WTC11 (cell line): ENCODE results near the gene STAB1. TPM values are rescaled to one million over a fixed set of nuclear protein-coding genes. Genes with fewer than 3 reads are reported as not detected.

ENCODE experiments used
- ATAC-seq: fragments of 200-7000 bp; cut with Tn5 transposase; 2 replicates; pipeline ENCODE4 v1.10.0; 2021; ENCODE audit warnings: mild to moderate bottlenecking, moderate library complexity
- CTCF ChIA-PET: fragments of 300-600 bp; sonication (Branson Sonifier 250); formaldehyde crosslinking; loops from one replicate; lab custom pipeline; 2021; ENCODE audit warnings: antibody characterized with exemption; lab: Charles Lee
- POLR2A ChIA-PET: fragments of 350-600 bp; sonication (Branson Sonifier 250); formaldehyde crosslinking; loops from one replicate; lab custom pipeline; 2021; ENCODE audit warnings: antibody characterized with exemption; lab: Charles Lee
- DNase-seq: peaks from one replicate; pipeline ENCODE4 v3.0.0; 2021; ENCODE audit warnings: low spot score
- H3K27ac Mint-ChIP-seq: 2 replicates; pipeline ENCODE4 v1.8.0; 2021; ENCODE audit warnings: mixed read lengths
- H3K27me3 Mint-ChIP-seq: 2 replicates; pipeline ENCODE4 v1.8.0; 2021; ENCODE audit warnings: low read depth, mild to moderate bottlenecking, moderate library complexity, mixed read lengths
- H3K36me3 Mint-ChIP-seq: 2 replicates; pipeline ENCODE4 v1.8.0; 2021; ENCODE audit warnings: mixed read lengths
- H3K4me1 Mint-ChIP-seq: 2 replicates; pipeline ENCODE4 v1.8.0; 2022; ENCODE audit warnings: mixed read lengths
- H3K4me3 Mint-ChIP-seq: 2 replicates; pipeline ENCODE4 v1.8.0; 2021; ENCODE audit warnings: mild to moderate bottlenecking, moderate library complexity, mixed read lengths
- H3K9me3 Mint-ChIP-seq: 2 replicates; pipeline ENCODE4 v1.8.0; 2021; ENCODE audit warnings: mixed read lengths
- ATF1 ChIP-seq: sonication (generic); formaldehyde crosslinking; IDR thresholded peaks from 2 replicates; pipeline ENCODE4 v1.8.1; 2023; ENCODE audit warnings: mild to moderate bottlenecking, moderate library complexity, missing genetic modification reagents
- CBFB ChIP-seq: sonication (generic); formaldehyde crosslinking; IDR thresholded peaks from 2 replicates; pipeline ENCODE4 v1.8.1; 2022; ENCODE audit warnings: mild to moderate bottlenecking, low read depth, missing genetic modification reagents
- CREM ChIP-seq: sonication (generic); formaldehyde crosslinking; IDR thresholded peaks from 2 replicates; pipeline ENCODE4 v1.8.1; 2022; ENCODE audit warnings: mild to moderate bottlenecking, missing genetic modification reagents, moderate library complexity
- GABPB1 ChIP-seq: sonication (generic); formaldehyde crosslinking; IDR thresholded peaks from 2 replicates; pipeline ENCODE4 v1.8.1; 2023; ENCODE audit warnings: mild to moderate bottlenecking, missing genetic modification reagents
- IRF2 ChIP-seq: sonication (generic); formaldehyde crosslinking; IDR thresholded peaks from 2 replicates; pipeline ENCODE4 v1.8.0; 2022; ENCODE audit warnings: low read depth, missing genetic modification reagents, borderline replicate concordance
- JAZF1 ChIP-seq: fragments of 250-450 bp; sonication (Bioruptor Pico); IDR thresholded peaks from 2 replicates; pipeline ENCODE4 v1.9.0; 2021; ENCODE audit warnings: moderate library complexity, mild to moderate bottlenecking, inconsistent platforms
- KAT7 ChIP-seq: sonication (generic); formaldehyde crosslinking; IDR thresholded peaks from 2 replicates; pipeline ENCODE4 v1.8.1; 2023; ENCODE audit warnings: missing genetic modification reagents, mild to moderate bottlenecking, borderline replicate concordance
- NFATC4 ChIP-seq: fragments of 250-450 bp; sonication (Bioruptor Pico); IDR thresholded peaks from 2 replicates; pipeline ENCODE4 v1.9.0; 2021; ENCODE audit warnings: mild to moderate bottlenecking
- RELA ChIP-seq: sonication (generic); formaldehyde crosslinking; IDR thresholded peaks from 2 replicates; pipeline ENCODE4 v1.8.1; 2022; ENCODE audit warnings: missing genetic modification reagents, mild to moderate bottlenecking, borderline replicate concordance
- SP1 ChIP-seq: sonication (generic); formaldehyde crosslinking; conservative IDR thresholded peaks from 2 replicates; pipeline ENCODE4 v1.8.1; 2022; ENCODE audit warnings: missing genetic modification reagents
- TCF7 ChIP-seq: sonication (generic); formaldehyde crosslinking; IDR thresholded peaks from 2 replicates; pipeline ENCODE4 v1.8.0; 2022; ENCODE audit warnings: mild to moderate bottlenecking, low read depth, missing genetic modification reagents, moderate library complexity
- total RNA-seq: library from RNA; stranded (reverse); gene quantifications from 3 replicates; pipeline ENCODE4 v1.2.3, GENCODE V29; 2021
- TF ChIP-seq, protein P1 (sequence below): fragments of 200-600 bp; IDR thresholded peaks from 2 replicates; pipeline ENCODE4 v1.8.0; 2022; ENCODE audit warnings: antibody characterized with exemption
- TF ChIP-seq, protein P2 (sequence below): sonication (generic); formaldehyde crosslinking; IDR thresholded peaks from 2 replicates; pipeline ENCODE4 v1.8.1; 2023; ENCODE audit warnings: mild to moderate bottlenecking, missing genetic modification reagents, borderline replicate concordance
- TF ChIP-seq, protein P3 (sequence below): fragments of 250-450 bp; sonication (Bioruptor Pico); IDR thresholded peaks from 2 replicates; pipeline ENCODE4 v1.9.0; 2021; ENCODE audit warnings: mild to moderate bottlenecking
- TF ChIP-seq, protein P4 (sequence below): fragments of 250-450 bp; sonication (Bioruptor Pico); conservative IDR thresholded peaks from 2 replicates; pipeline ENCODE4 v1.9.0; 2021; ENCODE audit warnings: mild to moderate bottlenecking

The STAB1 gene
- total RNA-seq, 1 experiment from 2014 or later: 1.9 TPM

DNA sequence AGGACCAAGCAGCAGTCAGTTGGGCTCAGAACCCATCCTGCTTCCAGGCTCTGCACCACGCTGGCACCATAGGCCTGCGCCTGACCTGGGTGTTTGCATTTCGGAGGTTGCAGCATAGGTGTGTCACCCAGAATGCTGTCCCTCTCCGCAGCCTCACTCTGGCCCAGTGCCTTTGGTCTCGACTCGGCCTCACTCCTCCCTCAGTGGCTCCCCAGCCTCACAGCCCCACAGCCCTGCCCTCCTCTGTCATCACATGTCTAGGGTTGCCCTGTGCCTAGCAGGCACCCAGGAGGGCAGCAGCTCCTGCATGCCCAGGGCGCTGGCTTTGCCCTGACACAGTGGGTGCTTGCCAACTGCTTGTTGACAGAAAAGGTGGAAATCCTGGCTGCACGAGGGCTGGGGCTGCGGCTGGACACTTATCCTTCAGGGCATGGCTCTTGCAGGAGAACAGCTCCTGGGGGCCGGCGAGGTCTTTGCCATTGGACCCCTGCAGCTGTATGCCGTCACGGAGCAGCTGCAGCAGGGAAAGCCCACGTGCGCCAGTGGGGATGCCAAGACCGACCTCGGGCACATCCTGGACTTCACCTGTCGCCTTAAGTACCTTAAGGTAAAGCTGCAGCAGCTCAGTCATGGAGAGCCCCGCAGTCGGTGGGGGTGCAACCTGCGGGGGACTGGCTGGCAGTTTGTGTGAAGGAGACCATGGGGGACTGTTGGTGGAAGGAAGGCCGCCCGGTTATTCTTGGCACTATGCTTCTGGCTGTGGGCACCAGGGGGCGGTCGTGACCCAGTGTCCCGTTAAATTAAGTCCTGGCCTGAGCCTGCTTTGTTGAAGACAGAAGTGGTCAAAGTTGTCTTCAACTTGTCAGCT lies 23.5 kb upstream of the STAB1 start:
- TF ChIP-seq, protein P1, sequence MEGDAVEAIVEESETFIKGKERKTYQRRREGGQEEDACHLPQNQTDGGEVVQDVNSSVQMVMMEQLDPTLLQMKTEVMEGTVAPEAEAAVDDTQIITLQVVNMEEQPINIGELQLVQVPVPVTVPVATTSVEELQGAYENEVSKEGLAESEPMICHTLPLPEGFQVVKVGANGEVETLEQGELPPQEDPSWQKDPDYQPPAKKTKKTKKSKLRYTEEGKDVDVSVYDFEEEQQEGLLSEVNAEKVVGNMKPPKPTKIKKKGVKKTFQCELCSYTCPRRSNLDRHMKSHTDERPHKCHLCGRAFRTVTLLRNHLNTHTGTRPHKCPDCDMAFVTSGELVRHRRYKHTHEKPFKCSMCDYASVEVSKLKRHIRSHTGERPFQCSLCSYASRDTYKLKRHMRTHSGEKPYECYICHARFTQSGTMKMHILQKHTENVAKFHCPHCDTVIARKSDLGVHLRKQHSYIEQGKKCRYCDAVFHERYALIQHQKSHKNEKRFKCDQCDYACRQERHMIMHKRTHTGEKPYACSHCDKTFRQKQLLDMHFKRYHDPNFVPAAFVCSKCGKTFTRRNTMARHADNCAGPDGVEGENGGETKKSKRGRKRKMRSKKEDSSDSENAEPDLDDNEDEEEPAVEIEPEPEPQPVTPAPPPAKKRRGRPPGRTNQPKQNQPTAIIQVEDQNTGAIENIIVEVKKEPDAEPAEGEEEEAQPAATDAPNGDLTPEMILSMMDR: peak; percentile 70
- TF ChIP-seq GABPB1 (no peak), CBFB (CRISPR knock-in tag) (no peak)
- TF ChIP-seq, all 79 proteins: peak for 1
- ChIA-PET CTCF (interaction anchor here (0.8 to 2.3 kb wide), 11 partner anchors 8 to 327 kb away, joined by 3 to 12 read pairs (median 5); partner anchors contain the start of genes STAB1 and UQCC5), POLR2A (no interaction called here)
- Mint-ChIP-seq H3K9me3 (no peaks in the 10 kb centered on the region), H3K4me3 (no peak overlapping the region), H3K36me3 (peaks cover 45% of the 10 kb centered on the region), H3K27ac (0 out of 2 replicates have a peak overlapping the region, but pooled peaks have one; percentile 23), H3K4me1 (no peaks in the 10 kb centered on the region), H3K27me3 (no peaks in the 10 kb centered on the region)
- peak; percentile 64 for DNase-seq
- ATAC-seq: peak; percentile 90

DNA sequence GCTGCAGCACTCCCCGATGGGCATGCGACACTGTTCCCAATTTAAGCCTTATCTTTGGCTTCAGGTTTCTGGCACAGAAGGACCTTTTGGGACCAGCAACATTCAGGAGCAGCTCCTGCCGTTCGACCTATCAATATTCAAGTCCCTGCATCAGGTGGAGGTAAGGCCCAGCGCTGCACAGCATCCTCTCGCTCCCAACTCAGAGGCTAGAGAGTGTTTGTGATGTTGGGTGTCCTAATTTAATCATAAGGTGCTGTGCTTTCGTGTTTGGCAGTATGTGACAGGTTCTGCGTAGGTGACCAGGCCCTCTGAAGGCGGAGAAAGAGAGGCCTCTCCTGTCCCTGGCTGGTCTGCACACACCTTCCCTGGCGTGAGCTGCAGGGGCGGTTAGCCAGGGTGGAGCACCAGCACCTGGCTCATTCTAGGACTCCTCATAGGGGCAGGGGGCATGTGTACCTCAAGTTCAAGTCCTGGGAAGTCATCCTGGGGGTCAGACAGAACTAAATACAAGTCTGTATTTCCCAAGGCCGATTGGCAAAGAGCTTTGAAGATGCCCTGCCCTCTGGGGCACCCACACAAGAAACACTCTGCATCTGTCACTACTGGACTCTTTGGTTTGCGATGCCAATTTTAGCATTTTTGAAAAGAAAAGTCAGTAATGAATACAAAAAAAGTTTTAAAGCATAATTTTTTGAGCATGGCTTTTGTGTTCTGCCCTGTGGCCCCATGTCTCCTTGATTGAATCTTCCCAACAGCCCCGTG lies 22.7 kb upstream of the STAB1 start:
- POLR2A ChIA-PET: no interaction called here
- DNase-seq: no peak
- peak overlapping the region; percentile 23; the same call in 1 of the 2 replicates for H3K27ac Mint-ChIP-seq
- H3K4me3 Mint-ChIP-seq: no peak overlapping the region
- H3K27me3 Mint-ChIP-seq: no peaks in the 10 kb centered on the region
- CTCF ChIA-PET: interaction anchor here (1.2 to 2.3 kb wide), 8 partner anchors 14 to 87 kb away, joined by 3 to 10 read pairs (median 5); partner anchors contain the start of genes STAB1 and UQCC5
- ATAC-seq: no peak
- no peak for TF ChIP-seq IRF2 (CRISPR knock-in tag)
- TF ChIP-seq, protein P2, sequence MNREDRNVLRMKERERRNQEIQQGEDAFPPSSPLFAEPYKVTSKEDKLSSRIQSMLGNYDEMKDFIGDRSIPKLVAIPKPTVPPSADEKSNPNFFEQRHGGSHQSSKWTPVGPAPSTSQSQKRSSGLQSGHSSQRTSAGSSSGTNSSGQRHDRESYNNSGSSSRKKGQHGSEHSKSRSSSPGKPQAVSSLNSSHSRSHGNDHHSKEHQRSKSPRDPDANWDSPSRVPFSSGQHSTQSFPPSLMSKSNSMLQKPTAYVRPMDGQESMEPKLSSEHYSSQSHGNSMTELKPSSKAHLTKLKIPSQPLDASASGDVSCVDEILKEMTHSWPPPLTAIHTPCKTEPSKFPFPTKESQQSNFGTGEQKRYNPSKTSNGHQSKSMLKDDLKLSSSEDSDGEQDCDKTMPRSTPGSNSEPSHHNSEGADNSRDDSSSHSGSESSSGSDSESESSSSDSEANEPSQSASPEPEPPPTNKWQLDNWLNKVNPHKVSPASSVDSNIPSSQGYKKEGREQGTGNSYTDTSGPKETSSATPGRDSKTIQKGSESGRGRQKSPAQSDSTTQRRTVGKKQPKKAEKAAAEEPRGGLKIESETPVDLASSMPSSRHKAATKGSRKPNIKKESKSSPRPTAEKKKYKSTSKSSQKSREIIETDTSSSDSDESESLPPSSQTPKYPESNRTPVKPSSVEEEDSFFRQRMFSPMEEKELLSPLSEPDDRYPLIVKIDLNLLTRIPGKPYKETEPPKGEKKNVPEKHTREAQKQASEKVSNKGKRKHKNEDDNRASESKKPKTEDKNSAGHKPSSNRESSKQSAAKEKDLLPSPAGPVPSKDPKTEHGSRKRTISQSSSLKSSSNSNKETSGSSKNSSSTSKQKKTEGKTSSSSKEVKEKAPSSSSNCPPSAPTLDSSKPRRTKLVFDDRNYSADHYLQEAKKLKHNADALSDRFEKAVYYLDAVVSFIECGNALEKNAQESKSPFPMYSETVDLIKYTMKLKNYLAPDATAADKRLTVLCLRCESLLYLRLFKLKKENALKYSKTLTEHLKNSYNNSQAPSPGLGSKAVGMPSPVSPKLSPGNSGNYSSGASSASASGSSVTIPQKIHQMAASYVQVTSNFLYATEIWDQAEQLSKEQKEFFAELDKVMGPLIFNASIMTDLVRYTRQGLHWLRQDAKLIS (CRISPR knock-in tag): no peak
- no peak for TF ChIP-seq NFATC4
- no peak for TF ChIP-seq ATF1 (CRISPR knock-in tag)
- TF ChIP-seq TCF7: no peak
- TF ChIP-seq, protein P3, sequence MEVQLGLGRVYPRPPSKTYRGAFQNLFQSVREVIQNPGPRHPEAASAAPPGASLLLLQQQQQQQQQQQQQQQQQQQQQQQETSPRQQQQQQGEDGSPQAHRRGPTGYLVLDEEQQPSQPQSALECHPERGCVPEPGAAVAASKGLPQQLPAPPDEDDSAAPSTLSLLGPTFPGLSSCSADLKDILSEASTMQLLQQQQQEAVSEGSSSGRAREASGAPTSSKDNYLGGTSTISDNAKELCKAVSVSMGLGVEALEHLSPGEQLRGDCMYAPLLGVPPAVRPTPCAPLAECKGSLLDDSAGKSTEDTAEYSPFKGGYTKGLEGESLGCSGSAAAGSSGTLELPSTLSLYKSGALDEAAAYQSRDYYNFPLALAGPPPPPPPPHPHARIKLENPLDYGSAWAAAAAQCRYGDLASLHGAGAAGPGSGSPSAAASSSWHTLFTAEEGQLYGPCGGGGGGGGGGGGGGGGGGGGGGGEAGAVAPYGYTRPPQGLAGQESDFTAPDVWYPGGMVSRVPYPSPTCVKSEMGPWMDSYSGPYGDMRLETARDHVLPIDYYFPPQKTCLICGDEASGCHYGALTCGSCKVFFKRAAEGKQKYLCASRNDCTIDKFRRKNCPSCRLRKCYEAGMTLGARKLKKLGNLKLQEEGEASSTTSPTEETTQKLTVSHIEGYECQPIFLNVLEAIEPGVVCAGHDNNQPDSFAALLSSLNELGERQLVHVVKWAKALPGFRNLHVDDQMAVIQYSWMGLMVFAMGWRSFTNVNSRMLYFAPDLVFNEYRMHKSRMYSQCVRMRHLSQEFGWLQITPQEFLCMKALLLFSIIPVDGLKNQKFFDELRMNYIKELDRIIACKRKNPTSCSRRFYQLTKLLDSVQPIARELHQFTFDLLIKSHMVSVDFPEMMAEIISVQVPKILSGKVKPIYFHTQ (CRISPR knock-in tag): no peak
- no peak for TF ChIP-seq RELA
- no peak for TF ChIP-seq CREM (CRISPR knock-in tag)
- TF ChIP-seq KAT7 (CRISPR knock-in tag): no peak
- no peak for TF ChIP-seq JAZF1
- TF ChIP-seq, protein P4, sequence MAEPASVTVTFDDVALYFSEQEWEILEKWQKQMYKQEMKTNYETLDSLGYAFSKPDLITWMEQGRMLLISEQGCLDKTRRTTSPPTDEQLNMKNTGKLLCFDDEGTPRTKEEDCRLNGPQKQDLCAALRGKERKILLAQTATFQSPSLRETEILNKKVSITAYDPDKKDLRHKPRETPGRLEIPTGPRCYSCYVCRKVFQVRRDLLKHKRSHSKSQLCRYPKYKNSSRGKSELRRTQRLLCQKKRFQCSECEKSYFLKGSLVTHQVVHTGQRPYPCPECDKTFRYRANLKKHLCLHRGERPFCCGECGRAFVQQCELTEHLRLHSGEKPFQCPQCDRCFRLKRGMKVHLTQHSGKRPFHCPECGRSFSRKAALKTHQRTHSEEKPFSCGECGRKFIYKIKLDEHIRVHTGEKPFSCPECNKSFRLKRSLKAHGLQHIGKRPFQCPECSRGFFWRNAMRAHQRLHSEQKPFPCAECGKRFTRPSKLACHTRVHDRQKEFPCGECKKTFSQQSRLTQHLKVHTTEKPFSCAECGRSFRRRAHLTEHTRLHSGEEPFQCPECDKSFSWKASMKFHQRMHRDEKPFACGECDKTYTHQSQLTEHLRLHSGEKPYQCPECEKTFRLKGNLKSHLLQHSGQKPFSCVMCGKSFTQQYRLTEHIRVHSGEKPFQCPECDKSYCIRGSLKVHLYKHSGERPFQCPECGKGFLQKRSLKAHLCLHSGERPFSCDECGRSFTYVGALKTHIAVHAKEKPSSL (CRISPR knock-in tag): no peak
- no peak for TF ChIP-seq SP1 (CRISPR knock-in tag)
- no peak for TF ChIP-seq CBFB (CRISPR knock-in tag)
- H3K4me1 Mint-ChIP-seq: no peaks in the 10 kb centered on the region
- H3K36me3 Mint-ChIP-seq: peaks cover 48% of the 10 kb centered on the region
- no peaks in the 10 kb centered on the region for H3K9me3 Mint-ChIP-seq
